Activated CD4-positive, CD25-positive, alpha-beta regulatory T cell (primary cell): Measurements from ENCODE around the gene CD72.
"Not testable (repeated sequence)": the region's sequence is repeated elsewhere in the genome, so short reads cannot be mapped to it uniquely, and the experiment has no call there.

Experiments
- DNase-seq, 4 experiments: peaks; one replicate each; lab custom pipeline; 2025; lab: John Stamatoyannopoulos, UW

The CD72 gene

GRCh38 chr9:35588506-35588905 is 29.7 kb downstream of the CD72 start:
- not testable (repeated sequence) for DNase-seq

GRCh38 chr9:35584681-35585080 is 33.5 kb downstream of the CD72 start:
- not testable (repeated sequence) for DNase-seq

GRCh38 chr9:35583521-35583920 is 34.7 kb downstream of the CD72 start:
- not testable (repeated sequence) for DNase-seq

- DNase-seq: not testable (repeated sequence)
These were observed 38.5 kb downstream of the CD72 start for GRCh38 chr9:35579659-35580227.

- no peak for DNase-seq
These were observed 39.1 kb downstream of the CD72 start for GRCh38 chr9:35579130-35579529.

- DNase-seq: no peak
These were observed 40.7 kb downstream of the CD72 start for GRCh38 chr9:35577486-35577885.

GRCh38 chr9:35575478-35575877 is 42.7 kb downstream of the CD72 start:
- DNase-seq: no peak

- no peak for DNase-seq
These were observed 43.6 kb downstream of the CD72 start for GRCh38 chr9:35574578-35575122.

- no peak for DNase-seq
These were observed 47.3 kb downstream of the CD72 start for GRCh38 chr9:35570709-35571504.

GRCh38 chr9:35569206-35569605 is 49.0 kb downstream of the CD72 start:
- DNase-seq: no peak

- no peak for DNase-seq
These were observed 50.0 kb downstream of the CD72 start for GRCh38 chr9:35568196-35568595.

- DNase-seq: no peak
These were observed 51.8 kb downstream of the CD72 start for GRCh38 chr9:35566417-35566816.

- DNase-seq: no peak
These were observed 53.6 kb downstream of the CD72 start for GRCh38 chr9:35564658-35565061.

- no peak for DNase-seq
These were observed 54.4 kb downstream of the CD72 start for GRCh38 chr9:35563791-35564197.

- no peak for DNase-seq
These were observed 55.1 kb downstream of the CD72 start for GRCh38 chr9:35562895-35563780.

- DNase-seq: no peak
These were observed 56.5 kb downstream of the CD72 start for GRCh38 chr9:35561468-35562261.

- DNase-seq: no peak
These were observed 57.4 kb downstream of the CD72 start for GRCh38 chr9:35560625-35561337.
